ENCODE results near the gene AHSG.

- TF ChIP-seq CTCF (IDR thresholded peaks at IDR 0.05; ENCODE audit: insufficient read depth, low read depth, low read length) (no peak), EZH2 (IDR thresholded peaks at IDR 0.05; ENCODE audit: insufficient read depth, low read length) (no peak)
These were observed 1.4 kb downstream of the AHSG start for GRCh38 chr3:186614266-186614596.

All from astrocyte (in vitro differentiated cells and primary cell).